PC-3 (cell line): Measurements from ENCODE around the gene COL4A3.

Experiments
- CTCF ChIP-seq: fragments of 300-600 bp; sonication (generic); conservative IDR thresholded peaks from 2 replicates; pipeline ENCODE4 v1.5.1; 2017; ENCODE audit warnings: antibody characterized with exemption, low read depth, mild to moderate bottlenecking, low read length
- EZH2 ChIP-seq: fragments of 300-600 bp; sonication (generic); IDR thresholded peaks from one replicate; pipeline ENCODE4 v1.6.1; 2017; ENCODE audit warnings: antibody characterized with exemption, mild to moderate bottlenecking, low read length; ENCODE audit not compliant: unreplicated experiment
- EZH2phosphoT487 ChIP-seq: fragments of 300-600 bp; sonication (generic); IDR thresholded peaks from 2 replicates; pipeline ENCODE4 v1.6.1; 2018; ENCODE audit warnings: mild to moderate bottlenecking, antibody characterized with exemption, low read length, borderline replicate concordance

GRCh38 chr2:227295806-227296205, 131.4 kb downstream of the COL4A3 start:
- no peak for TF ChIP-seq CTCF
- no peak for TF ChIP-seq EZH2
- TF ChIP-seq EZH2phosphoT487: no peak
